AML-193 (cell line): Measurements from ENCODE around the gene GMIP.

ENCODE experiments used
- DNase-seq, 2 experiments: peaks; one replicate each; lab custom pipeline; 2025; lab: John Stamatoyannopoulos, UW

Gene GMIP

DNA sequence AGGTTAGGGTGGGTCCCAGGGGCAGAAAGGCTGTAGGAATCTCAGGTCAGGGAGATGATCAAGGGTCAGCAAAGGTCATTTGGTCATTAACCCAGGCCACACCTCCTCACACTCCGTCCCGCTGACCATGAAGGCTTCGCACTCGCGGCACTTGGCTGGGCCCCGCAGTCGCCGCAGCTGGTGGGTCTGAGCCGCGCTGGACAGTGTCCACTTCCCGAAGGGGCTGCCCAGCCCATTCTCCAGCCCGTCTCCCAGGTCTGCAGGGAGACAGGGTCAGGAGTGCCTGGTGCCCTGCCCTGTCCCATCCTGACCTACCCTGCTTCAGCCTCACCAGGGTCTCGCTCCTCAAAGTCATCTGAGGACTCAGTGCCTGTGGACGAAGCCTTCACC, 8.1 kb downstream of the GMIP start:
- DNase-seq, result no peak

DNA sequence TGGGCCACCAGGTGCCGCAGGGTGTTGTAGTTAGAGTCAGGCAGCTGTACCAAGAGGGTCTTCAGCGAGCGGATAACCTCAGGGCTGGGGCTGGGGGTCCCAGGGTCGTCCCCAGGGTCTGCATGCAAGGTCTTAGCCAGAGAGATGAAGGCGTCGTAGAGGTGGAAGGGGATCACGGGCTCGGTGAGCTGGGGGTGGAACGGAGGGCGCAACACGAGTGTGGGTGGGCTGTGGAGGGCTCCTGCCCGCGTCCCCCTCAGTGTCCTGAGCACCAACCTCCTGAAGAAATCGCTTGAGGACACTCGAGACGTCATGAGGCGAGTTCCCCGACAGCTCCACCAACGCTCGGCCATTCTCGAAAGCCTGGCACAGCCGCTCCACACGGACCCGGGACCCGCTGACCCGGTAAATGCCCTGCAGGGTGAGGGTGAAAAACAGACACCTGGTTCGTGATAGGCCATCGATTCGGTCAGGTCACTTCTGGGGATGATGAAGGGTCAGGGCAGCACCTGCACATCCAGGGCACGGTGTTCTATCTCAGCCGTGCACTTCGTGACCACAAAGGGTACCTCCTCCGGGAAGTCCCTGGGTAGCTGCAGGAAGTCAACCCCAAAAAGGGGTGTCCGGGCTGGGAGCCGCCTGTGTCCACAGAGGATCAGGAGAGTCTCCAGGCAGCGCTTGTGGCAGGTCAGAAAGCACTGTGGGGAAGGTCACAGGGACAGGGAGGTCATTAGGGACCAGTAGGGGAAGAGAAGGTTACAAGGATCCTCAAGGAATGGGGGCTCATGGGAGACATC, 8.7 kb downstream of the GMIP start:
- no peak for DNase-seq

DNA sequence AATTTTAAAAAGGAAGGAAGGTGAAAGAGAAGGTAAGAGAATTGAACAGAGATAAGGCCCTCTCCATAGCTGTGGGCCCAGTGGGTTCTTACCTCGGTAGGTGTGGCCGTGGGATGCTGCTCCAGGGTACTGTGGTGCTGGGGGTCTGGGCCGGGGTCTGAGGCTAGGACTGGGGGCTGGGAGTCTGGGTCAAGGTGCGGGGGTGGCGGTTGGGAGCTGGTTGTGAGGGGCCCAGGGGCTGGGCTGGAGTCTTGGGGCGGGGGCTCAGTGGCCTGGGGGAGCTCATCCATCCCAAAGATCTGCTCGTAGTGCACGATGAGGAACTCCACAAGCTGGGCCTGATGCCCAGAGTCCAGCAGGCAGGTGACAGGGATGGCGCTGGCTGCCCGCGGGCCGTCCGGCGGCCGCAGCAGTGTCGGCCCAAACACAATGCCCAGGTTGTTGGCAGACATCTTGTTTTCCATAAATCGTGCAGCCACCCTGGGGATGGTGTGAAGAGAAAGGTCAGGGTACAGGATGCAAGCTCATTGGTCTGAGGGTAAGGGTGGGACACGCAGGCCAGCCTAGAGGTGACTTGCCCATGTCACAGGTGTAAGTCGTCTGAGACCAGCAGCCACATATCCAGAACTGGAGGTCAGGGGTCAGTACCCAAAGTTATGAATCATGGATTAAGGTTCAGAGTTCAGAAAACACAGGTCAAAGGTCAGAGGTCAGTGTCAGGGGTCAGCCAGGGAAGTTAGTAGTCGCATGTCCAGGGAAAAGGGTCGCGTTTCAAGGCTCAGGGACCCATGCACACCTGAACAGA, 9.5 kb downstream of the GMIP start:
- no peak for DNase-seq

DNA sequence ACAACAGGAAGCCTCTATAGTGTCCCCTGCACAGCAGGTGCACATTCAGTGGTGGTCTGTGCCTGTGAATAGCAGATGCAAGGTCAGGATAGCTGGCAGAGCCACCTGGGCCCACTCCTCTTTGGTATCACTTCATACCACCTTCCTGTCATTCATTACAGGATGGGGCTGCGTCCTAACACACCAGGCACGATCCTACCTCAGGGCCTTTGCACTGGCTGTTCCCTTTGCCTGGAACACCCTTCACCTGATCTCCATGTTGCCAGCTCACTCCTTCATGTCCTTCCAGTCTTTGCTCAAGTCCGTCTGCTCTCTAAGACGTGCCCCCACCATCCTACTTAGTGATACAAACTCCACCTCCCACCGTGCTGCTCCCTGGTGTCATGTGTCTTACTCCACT, 10.8 kb downstream of the GMIP start:
- no peak for DNase-seq

DNA sequence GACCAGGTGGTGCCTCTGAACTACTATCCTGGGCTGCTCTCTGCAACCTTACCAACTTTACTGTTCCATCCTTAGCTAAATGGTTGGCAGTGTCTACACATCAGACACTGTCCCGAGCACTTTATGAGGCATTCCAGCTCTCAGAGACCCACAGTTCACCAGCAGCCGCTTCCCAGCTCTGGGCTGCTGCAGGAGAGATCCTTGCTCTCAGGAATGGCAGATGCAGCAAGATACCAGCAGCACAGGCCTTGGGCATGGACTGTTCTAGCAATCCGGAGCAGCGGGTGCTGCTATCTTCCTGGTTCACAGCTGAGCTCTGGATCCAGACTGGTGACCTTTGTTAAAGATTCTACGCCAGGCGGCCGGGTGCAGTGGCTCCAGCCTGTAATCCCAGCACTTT, 12.1 kb downstream of the GMIP start:
- no peak for DNase-seq

DNA sequence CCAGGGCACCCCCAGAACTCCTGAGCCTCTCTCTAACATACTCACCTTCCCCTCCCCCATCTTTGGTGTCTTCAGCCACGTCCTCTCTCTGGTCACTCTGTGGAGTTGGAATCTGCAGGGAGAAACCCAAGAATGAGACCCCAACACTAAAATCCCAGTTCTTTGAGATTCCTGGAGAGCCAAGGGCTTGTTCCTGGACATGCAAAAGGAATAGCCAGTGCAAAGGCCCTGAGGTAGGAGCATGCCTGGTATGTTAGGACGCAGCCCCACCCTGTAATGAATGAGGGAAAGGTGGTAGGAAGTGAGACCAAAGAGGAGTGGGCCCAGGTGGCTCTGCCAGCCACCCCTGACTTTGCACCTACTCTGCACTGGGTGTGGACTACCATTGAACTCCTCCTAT, 13.0 kb downstream of the GMIP start:
- no peak for DNase-seq

DNA sequence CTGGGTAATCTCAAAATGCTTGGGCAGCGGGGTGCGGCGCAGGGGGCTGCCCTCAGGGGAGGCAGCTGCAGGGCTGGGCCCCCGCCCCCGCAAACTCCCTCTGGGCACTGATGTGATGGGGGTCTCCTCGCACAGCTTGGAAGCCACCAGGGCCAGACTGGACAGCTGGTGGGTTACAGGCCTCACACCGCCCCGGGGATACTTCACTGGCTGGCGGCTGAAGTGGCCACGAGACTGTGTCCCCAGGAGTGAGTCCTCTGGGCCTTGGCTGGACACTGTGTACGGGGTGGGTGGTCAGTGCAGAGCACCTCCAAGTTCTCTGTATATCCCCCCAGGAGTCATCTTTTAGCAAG, 13.4 kb downstream of the GMIP start:
- DNase-seq, result no peak

DNA sequence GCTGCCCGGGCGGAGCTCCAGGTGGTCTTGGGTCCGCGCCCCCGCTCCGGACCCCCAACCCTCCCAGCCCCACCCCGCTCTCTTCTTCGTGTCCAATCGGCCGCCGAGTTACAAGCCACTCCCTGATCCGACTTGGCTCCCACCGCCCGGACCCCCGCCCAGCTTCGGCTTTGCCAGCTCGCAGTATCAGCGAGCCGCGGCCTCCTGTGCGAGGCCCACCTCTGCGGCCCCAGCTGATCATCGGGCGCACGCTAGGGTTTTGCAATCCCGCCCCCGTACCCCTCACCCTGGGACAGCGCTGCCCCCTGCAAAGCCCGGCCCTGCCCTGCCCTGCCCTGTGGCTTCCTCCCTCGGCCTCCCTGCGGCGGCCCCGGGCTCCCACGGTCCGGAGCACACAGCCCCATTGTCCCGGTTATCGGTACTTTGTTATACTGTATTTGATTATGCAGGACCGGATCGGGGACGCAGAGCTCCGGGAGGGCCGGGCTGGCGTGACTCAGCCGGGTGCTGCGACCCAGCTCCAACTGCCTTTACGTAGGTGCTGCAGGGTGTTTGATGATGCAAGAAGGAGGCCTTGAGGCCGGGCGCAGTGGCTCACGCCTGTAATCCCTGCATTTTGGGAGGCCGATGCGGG, 14.8 kb downstream of the GMIP start:
- no peak for DNase-seq

DNA sequence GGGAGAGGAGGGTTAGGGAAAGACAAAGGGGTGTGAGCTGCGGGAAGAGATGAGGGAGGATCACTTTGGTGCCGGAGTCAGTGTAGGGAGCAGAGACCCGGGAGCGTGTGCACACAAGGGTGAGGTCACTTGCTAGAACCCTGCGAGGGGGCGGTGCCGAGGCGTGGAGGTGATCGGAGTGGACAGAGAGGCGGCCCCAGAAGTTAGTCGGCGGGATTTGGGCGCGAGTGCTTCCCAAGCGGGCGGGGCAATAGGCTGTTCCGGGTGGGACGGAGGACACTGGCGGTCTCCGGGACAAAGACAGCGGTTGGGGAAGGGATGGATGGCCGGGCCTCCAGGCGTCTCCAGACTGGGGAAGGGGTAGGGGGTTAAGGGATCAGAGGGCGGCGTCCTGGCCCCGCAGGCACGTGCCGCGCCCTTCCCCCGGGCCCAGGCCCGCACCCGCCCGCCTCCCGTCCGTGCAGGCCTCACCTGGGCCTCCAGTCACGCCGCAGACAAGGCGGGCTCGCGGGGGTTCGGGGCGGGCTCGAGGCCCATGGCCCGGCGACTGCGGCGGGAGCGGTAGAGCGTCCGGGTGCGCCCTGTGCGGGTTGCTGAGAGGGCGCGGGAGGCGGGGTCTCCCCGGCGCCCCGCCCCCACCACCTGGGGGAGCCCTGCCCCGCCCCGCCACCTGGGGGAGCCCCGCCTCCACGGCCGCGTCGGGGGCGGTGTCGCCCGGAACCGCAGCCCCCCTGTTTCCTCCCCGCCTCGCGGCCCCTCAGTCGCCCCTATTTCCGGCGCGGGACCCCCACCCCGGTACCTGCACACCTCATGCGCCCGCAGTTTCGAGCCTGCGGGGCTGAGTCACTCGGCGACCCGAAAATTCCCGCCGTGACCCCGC, 15.6 kb downstream of the GMIP start, which contains the start of gene LPAR2:
LPAR2 (minus strand) TSS at position 600 of the 880 bp plus-strand sequence. CDS start 945 bp downstream, outside the sequence.
- DNase-seq, result no peak

DNA sequence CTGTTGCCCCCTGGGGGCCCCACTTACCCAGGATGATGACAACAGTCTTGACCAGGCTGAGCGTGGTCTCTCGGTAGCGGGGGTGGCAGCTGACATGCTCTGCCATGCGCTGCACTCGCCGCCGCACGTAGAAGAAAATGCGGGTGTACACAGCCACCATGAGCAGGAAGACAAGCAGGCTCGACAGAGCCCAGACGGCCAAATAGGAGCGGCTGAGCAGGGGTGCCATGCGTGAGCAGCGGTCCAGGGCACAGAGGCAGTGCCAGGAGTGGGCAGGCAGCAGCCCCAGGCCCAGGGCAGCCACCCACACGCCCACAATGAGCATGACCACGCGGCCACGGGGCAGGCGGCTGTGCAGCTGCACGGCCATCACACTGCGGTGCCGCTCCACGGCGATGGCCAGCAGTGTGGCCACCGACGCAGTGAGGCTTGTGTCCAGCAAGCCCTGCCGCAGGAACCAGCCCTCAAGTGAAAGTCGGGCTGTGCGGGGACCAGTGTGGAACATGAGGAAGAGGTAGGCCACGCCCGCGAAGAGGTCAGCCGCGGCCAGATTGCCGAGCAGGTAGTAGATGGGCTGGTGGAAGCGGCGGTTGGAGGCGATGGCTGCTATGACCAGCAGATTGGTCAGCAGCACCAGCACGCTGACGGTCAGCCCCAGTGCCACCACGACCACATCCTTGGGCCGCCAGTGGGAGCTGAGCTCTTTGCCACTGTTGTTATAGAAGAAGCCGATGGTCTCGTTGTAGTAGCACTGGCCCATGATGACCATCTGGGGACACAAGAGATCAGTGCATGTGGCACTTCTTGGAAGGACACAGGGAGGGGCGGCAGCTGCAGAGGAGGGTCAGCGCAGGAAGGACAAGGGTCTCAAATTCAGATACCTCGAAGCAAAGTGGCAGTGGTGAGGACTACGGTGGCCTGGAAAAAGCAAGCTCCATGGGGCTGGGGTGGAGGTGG, 16.7 kb downstream of the GMIP start:
- DNase-seq, result no peak

DNA sequence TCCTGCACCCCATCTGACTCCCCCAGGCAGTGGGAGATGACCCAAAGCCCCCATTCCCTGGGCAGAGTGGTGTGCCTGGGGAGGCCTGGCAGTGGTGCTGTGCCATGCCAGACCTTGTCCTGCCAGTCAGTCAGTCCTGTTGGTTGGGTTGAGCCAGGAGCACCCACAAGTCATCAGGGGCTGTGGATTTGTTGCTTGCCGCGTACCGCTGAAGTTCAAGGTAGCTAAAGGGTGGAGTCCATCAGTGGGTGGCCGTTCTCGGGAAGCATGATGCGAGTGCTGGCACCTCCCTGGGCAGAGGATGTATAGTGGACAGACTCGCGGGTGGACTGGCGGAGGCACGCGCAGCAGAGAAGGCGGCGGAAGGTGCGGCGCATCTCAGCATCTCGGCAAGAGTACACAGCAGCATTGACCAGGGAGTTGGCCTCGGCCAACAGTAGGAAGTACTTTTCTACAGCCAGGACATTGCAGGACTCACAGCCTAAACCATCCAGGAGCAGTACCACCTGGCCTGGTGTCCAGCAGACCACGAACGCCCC, 19.4 kb downstream of the GMIP start:
- no peak for DNase-seq

DNA sequence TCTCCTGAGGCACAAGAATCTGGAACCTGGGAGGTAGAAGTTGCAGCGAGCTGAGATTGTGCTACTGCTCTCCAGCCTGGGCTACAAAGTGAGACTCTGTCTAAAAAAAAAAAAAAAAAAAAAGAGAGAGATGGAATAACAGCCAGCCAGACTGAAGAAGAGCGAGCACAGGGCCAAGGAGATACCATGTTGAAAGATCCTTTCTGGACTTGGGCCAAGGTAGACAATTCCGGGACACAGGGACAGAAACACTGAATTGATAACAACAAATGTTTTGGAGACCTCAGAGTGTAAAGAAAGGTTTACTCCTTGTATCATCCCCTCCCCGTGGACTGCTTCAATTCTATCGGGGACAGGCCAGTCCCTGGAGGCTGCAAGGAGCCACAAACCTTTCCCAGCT, 20.1 kb downstream of the GMIP start:
- no peak for DNase-seq

DNA sequence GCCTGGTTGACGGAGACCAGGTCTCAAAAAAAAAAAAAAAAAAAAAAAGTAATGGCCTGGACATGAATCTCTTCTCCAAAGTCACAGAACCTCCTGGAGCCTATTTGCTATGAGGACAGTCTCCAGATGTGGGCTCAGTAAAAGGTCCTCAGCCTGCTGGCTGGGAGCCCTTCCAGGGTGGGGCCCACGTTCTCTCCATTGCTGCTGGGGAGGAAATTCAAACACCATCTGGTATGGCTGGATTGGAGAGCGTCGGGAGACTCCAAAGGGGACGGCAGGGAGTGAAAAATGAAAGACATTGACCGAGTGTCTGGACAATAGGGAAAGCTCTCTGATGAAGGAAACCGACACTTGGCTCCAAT, 23.6 kb downstream of the GMIP start:
- no peak for DNase-seq

DNA sequence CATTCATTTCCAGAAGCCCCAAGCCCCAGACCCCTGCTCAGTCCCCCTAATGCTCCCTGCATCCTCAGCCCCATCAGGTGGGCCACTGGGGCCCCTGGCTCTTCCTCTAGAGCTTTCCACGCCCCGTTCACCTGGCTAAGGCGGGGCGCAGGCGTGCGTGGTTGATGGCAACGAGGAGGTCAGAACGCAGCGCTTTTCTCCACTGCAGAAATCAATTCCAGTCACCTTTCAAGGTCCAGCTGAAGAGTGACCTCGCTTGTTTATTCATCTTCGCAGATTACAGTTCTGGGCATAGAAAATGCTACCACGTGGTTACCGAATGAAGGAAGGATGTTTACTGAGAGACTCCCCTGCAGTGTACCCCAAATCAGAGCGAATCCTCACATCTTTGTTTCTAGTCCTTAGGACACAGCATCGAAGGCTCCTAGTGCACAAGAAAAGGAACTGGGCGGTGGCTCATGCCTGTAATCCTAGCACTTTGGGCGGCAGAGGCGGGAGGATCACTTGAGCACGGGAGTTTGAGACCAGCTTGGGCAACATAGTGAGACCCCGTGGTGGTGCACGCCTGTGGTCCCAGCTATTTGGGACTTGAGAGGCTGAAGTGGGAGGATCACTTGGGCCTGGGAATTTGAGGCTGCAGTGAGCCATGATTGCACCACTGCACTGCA, 24.1 kb downstream of the GMIP start:
- DNase-seq, result no peak

DNA sequence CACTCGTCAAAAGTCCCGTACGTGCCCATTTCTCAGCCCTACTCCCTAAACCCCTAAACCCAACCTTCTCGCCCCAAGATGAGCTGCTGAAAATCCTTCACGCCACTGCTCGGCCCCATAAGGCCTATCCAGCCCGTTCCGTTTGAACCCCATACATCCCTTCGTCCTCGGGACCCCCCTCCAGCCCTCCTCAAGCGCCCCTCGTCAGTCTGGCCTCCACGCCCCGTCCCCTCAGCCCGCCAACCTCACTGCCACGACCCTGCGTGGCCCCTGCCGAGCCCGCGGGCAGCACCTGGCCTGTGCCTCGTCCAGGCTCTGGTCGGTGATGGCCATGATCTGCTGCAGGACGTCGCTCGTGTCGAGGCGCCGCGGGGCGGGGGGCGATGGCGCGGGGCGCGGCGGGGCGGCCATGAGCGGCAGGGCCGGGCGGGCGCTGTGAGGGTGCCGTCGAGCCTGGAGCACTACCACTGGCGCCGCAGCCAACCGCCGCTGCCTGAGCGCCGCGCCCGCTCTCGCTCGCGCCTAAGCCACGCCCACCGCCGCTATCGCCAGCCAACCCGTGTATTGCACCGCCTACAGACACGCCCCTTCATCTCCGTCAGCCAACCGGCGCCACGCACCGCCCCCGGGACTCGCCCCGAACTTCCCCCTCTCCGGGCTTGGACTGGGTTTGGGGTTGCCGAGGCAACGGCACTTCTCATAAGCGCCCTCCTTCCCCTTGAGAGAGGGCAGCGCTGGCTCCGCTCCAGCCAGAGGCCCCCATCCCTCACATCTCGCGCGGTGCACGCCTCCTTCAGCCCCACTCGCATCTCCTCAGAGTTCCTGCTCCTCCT, 25.0 kb downstream of the GMIP start, which contains the start of gene PBX4:
PBX4 (minus strand) TSS at position 469 of the 833 bp plus-strand sequence; CDS start at position 411, 58 bp downstream.
- DNase-seq, result peak; percentile 94 to 95

DNA sequence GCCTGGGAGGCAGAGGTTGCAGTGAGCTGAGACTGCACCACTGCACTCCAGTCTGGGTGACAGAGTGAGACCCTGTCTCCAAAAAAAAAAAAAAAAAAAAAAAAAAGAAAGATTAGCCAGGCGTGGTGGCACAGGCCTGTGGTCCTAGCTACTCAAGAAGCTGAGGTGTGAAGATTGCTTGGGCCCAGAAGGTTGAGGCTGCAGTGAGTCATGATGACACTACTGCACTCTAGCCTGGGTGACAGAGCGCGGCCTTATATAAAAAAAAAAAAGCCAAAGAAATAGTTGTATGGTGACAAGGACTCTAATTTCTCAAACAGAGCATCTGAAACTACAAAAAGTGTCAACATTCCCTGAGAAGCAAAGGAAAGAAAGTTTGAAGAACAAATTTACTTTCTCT, 28.4 kb downstream of the GMIP start:
- DNase-seq, result no peak

DNA sequence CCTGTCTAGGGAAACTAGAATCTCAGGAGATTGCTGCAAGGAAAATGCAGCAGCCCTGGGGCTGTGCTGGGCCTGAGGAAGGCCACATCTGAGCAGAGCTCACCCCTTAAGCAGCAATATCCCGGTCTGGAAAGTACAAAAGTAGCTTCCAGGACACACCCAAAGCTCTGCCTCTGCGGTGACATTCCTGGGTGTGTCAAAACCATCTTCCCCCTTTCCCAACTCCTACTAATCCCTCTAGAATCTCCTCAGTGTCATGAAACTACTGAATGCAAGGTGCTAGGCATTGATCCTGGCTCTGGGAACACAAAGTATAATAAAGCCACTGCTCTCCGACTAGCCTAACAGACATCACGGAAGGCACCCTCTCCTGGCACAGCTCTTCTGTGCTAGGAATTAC, 30.0 kb downstream of the GMIP start:
- DNase-seq, result no peak

DNA sequence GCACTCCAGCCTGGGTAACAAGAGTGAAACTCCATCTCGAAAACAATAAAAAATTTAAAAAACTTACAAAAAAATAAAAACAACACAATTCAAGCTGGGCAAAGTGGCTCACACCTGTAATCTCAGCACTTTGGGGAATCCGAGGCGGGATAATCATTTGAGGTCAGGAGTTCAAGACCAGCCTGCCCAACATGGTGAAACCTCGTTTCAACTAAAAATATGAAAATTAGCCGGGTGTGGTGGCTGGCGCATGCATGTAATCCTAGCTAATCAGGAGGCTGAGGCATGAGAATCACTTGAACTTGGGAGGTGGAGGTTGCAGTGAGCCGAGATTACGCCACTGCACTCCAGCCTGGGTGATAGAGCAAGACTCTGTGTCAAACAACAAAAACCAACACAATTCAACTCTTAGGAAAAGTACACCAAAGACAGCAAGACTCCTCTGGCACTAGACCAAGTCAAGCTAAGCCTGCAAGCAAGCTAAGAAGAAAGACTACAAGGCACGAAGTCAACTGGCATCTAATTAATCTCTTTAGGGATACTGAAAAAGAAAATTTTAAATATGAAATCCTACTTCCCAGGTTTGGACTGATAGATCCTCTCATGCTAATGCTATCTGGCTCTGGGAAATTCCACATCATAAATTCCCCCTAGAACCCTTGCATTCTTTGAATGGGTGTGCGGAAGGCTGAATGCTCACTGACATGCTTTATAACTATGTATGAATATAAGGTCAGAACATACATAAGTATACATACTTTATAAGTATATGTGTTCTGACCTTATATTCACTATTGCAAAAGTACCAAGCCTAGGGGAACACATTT, 32.9 kb downstream of the GMIP start:
- no peak for DNase-seq
